Amniotic stem cell (primary cell): ENCODE results near the gene SUSD1.
"Not testable (repeated sequence)": the region's sequence is repeated elsewhere in the genome, so short reads cannot be mapped to it uniquely, and the experiment has no call there.

ENCODE experiments used
- DNase-seq: peaks from one replicate; lab custom pipeline; 2025; lab: John Stamatoyannopoulos, UW

Gene SUSD1

DNA sequence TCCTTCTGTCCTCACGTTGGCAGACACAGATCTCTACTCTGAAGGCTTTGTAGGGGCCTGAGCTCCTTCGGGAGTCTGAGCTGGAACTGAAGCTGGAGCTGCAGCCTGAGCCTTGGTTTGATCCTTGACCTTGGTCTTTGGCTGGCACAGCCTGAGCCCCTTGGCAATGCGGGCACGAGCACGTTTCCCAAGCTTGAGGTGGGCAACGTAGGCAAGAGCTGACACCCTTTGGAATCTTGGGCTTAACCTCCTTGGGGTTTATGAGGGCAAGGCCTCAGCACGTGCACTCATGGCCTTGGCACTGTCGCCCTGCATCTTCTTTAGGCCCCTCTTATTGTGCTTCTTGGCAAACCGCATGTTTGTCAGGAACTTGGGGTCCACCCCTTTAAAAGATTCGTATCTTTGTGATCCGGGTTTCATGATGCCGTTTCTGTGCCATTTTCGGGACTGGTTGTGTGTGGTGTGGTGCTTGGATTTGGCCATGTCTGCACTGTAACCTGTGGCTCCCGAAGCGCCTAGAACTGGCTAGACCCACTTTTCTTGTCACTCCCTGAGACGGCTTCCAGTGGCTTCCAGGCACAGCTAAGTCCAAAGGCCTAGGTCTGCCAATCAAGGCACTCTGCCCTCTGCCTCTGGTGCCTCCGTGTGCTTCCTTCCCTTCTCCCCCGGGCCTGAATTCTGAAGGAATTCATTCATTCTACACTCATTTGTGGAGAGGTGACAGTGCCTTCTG is 1.4 kb downstream of the SUSD1 start:
- DNase-seq, result no peak

DNA sequence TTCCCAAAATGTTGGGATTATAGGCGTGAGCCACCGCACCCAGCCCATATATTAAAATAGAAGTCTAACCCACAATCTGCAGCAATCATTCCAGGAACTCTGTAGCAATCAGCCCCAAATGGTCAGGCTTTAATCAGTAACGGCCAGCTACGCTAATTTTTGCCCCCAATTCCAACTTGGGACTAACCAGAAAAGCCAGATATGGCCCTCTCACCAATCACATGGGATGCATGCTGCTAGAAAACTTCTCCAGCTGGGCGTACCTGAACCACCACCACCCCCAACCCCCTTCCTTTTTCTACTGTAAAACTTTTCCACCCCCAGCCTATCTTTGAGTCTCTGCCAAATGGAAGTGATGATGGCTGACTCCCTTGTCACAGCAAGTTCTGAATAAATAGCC is 4.1 kb downstream of the SUSD1 start:
- DNase-seq, result no peak

DNA sequence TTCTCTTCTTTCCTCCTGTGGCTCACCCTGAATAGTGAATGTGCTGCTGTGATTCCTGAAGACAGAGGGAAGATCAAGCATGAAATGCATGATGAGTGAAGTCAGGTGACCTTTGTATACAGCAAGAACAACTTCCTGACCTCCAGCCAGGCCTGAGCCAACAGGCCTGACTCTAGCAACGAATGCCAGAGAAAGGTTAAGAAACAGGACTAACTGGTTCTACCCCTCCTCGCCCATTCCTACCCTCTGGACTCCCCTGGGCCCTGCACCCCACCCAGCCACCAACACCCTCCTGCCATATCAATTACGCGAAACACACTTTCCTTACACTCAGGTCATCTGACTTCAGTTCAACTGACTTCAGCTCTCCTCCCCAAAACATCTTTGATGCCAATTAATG is 4.9 kb downstream of the SUSD1 start:
- DNase-seq, result no peak

DNA sequence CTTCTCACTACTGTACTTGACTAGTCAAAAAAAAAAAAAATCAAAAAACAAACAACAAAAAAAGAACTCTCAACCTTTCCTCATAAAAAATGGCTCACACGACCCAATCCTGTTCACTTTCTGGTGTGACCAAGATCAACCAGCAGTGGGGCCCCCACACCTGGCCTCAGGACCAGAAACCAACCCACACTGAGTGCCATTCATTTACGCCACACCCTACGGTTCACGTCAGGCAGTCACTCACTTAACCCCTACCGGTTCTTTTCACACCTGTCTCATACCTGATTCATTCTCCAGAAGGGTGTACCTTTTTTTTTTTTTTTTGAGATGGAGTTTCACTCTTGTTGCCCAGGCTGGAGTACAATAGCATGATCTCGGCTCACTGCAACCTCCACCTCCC is 5.7 kb downstream of the SUSD1 start:
- DNase-seq, result no peak

DNA sequence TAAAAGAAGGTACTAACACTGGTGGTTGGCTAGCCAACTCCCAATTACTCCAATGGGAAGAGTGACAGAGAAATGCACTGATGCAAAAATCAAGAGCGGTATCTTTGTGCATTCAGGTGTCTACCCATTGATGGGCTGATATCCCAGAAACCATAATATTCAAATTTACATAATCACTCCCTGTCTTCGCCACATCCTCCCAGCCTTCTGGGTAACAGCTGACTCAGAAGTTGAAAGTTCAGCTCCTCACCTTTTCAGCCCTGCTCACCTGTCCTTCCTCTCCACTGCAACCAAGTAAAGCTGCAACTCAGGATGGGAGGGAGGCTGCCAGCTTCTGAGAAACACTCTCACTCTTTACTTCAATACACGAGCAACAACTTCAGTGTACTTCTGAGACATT is 6.9 kb downstream of the SUSD1 start:
- DNase-seq, result no peak

DNA sequence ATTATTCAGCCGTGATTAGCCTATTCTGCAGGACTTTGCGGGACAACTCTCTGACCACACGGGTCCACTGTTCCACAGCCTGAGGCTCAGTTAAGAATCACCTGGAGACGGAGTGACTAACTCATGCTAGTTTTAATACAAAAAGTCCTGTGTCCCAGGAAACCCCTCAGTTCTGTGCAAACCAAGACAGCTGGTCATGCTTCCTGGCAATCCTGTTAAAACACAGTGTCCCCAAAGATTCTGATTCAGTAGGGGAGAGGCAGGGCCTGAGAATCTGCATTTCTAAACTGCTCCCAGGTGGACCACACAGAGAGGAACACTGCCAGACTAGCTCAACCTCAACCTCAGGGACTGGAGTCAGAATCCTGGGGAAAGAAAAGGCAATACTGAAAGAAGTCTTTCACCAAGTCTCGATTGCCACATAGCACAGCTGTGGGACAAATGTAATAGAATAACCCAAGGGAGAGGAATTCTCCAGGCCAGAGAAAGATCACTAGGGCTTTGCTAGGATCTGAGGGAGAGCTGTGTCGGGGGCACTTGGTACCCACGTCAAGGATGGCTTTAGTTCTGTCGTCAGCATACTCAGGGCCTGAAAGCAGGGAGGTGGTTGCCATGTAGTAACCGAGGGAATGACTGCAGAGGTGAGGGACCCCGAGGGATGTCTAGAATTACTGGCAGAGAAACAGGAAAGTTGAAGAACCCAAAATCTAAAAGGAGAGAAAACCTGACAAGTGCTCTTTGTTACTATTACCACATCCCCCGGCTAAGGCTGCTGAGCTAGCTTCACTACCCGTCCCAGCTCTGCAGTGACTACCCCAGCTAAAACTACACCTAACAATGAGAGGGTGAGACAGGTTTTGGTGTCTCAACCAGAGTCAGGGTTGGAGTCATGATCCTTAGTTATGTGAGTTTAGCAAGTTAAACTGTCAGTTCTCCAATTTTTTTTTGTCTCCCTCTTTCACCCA is 8.6 kb downstream of the SUSD1 start:
- no peak for DNase-seq

DNA sequence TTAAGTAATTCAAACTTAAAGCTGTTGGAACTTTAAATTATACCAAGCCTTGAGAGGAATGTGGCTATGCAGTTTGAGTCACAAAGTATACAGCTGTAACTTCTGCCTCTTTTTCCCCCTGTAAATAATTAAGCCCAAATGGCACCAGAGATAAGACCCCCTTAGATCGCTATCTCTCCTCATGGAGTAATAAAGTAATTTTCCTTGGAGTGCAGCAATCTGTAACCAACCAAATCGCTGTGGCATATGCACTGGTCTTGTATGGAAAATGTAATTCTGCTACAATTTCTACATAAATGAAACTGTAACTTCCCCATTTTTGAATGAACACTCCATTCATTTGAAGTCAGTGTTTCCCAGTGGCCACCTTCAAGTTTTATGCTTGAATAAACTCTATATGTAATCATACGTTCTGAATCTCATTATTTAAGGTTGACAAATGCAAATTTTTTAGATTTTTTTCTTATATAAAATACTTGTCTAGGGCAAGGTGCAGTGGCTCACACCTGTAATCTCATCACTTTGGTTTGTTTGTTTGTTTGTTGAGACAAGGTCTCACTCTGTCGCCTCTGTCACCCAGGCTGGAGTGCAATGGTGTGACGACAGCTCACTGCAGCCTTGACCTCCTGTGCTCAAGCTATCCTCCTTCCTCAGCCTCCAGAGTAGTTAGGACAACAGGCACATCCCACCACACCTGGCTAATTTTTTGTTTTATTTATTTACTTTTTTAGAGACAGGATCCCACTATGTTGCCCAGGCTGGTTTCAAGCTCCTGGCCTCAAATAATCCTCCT is 12.3 kb downstream of the SUSD1 start:
- DNase-seq, result no peak

DNA sequence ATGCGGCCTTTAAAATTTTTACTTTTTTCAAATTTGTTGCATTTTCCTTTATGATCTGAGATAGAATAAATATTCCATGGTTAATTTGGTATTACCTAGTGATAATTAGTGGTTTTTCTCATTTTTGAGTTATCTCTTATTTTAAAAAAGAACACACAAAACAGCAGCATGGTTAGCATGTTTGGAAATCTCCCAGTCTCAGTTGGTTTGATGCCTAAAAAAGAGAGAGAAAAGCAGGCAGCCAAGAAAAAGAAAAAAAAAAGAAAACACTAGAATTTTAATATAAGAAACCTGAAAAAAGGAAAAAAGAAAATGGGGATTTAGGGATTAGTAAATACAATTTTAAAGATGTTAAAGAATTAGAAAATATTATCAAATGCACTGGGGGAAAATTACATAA is 15.3 kb downstream of the SUSD1 start:
- no peak for DNase-seq

DNA sequence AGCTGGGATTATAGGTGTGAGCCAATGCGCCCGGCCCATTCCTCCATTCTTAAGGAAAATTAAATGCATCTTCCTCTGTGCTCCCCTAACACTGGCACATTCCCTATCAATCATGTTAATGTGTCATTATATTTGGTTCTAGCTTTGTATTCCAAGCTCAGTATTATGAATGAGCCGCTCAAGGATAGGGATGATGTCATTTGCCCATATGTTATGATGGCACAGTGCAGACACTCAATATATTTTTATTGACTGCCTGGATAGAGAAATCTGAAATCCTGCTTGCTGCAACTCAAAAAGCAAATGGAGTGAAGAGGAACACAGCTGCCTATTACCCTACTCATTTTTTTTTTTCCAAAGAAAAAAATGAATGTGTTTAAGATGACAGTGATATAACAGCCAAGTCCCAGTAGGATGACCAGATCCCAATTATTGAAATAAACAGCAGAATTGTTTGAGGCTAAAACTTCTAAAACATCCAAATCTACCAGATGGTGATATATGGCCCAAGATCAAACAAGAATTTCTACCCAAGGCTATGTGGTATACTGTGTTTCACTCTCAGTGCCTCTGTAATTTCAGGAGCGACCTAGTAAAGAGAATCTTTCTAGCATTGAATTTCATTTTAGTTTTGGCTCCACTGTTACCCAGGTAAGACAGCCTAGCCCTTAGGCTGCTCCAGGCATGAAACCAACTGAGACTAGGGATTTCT is 16.3 kb downstream of the SUSD1 start:
- no peak for DNase-seq

DNA sequence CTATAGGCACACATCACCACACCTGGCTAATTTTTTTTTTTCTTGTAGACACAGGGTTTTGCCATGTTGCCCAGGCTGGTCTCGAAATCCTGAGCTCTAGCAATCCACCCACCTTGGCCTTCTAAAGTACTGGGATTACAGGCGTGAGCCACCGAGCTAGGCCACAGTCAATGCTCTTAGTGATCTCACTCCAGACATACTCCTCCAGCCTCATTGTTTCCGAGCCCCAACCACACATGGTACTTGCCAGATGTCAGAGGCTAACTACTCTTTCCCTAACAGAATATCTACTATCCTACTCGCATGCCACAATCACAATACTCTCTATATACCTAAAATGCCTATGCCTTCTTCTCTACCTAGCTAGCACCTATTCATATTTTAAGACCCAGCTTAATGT is 17.1 kb downstream of the SUSD1 start:
- DNase-seq, result no peak

DNA sequence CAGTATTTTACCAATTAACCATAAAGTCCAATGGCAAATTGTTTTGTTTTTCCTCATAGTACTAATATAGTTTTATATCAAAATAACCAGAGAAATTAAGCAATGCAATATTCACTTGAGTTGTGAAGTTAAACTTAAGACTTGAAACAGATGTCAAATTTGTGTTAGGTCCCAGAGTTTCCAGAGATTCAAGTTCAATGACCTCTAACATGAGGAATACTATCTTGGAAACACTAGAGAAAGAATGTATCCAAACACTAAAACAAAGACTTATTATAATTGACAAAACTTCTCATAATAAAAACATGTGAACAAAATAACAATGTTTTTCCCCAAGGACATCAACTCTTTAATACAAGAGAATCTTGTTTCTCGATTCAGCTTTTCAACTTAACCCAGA is 18.0 kb downstream of the SUSD1 start:
- no peak for DNase-seq

DNA sequence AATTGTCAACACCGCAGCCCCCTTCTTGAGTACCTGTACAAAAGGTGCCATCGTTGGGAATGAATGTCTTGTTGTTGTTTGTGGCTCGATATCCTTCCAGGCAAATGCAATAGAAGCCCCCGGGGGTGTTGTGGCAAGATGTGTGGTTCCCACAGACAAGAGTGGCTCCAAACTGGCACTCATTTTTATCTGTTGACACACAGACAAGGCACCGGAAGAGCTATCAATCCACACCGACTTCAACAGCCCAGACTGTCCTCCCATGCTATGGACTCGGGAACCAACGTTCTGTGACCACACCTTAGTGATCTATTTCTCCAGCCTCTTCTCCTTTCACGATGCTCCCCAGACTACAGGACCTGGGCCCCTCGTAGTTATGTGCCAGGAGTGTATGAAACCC is 25.9 kb downstream of the SUSD1 start:
- no peak for DNase-seq

DNA sequence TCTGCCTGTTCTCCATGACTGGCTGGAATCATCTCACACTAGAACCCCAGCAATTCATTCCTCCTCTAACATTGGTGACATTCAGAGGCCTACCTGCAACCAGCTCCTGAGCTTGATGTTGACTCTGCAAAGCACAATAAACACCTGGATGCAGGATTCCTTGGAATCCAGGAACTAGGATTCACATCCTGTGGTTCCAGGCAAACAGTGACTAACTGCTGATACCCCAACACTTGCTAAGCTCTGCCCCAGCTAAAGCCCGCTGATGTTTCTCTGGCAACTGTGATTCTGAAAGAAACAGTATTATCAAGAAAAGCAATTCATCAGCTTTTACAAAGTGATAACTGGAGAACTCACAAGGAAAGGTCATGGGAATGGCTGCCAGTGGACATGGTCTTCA is 29.2 kb downstream of the SUSD1 start:
- DNase-seq, result no peak

DNA sequence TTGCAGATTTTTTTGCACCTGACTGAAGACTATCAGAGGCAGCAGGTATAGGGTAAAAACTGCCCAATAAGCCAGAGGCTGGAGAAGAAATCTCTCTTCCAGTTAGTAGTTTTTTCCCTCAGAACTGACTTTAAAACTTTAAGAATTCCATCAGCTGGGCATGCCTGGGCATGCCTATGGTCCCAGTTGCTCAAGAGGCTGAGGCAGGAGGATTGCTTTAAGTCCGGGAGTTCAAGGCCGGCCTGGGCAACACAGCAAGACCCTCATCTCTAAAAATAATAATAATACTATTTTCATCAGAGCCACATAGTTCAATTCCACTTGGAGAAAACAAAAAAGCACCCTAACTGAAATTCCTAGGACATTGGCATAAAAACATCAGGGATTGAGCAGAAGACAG is 30.3 kb downstream of the SUSD1 start:
- DNase-seq, result no peak

DNA sequence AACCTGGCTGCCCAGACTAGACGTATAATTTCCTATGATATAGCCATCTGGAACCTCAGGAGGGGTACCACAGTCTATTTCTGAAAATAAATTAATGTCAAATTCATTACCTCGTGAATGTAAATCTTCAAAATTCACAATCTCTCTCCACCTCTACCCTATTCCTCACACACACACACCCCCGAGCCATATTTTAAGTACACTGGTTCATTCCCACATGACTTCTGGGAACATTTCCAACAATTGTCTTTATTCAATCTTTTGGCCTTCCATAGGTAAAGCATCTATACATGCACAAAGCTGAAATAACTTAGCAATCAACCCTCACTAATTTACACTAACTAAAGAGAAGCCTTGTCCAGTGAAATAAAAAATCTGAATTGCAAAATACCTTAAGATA is 32.7 kb downstream of the SUSD1 start:
- no peak for DNase-seq

DNA sequence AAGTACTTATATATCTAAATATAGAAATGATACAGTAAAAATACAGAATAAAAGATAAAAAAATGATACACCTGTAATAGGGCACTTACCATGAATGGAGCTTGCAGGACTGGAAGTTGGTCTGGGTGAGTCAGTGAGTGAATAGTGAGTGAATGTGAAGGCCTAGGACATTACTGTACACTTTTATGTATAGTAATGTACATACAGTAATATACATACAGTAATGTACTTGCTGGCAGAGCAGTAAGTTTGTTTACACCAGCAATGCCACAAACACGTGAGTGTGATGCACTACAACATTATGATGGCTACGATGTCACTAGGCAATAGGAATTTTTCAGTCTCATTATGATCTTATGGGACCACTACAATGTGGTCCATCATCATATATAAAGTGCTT is 34.2 kb downstream of the SUSD1 start:
- no peak for DNase-seq

DNA sequence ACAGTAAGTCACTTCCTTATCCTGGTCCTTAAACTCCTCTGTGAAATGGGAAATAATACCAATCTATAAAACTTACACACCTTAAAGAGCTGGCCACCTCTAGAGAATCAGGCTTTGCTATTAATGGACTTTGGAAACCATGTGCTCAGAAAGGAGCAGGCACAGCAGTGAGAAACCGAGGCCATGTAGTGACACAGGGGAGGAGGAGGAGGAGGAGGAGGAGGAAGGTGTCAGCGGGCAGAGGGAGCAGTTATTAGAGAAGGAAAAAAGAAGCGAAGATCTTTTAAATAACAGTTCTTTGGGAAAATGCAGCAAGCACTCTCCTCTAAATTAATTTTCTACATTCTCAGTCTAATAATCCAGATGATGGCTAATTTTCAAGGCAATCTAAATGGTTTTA is 38.0 kb downstream of the SUSD1 start:
- no peak for DNase-seq

DNA sequence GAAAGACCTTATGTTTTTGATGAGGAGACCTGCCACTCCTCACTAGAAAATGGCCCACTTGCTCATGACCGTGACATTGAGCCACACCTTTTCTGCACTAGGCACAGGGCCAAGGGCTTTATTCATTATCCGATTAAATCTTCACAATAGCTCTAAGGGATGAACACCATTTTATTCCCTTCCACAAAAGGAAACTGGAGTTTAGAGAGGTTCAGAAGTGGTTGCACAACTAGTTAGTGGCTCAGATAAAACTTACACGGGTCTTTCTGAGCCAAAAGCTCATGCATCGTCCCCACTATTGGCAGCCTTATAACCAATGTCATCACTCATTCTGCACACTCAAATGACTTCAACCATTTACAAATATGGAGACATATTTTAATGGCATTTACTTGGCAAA is 39.4 kb downstream of the SUSD1 start:
- DNase-seq, result no peak

DNA sequence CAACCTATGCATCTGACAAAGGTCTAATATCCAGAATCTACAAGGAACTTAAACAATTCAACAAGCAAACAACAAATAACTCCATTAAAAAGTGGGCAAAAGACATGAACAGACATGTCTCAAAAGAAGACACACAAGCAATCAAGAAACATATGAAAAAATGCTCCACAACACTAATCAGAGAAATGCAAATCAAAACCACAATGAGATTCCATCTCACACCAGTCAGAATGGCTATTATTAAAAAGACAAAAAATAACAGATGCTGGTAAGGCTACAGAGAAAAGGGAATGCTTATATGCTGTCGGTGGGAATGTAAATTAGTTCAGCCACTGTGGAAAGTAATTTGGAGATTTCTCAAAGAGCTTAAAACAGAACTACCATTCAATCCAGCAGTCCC is 41.3 kb downstream of the SUSD1 start:
- not testable (repeated sequence) for DNase-seq

DNA sequence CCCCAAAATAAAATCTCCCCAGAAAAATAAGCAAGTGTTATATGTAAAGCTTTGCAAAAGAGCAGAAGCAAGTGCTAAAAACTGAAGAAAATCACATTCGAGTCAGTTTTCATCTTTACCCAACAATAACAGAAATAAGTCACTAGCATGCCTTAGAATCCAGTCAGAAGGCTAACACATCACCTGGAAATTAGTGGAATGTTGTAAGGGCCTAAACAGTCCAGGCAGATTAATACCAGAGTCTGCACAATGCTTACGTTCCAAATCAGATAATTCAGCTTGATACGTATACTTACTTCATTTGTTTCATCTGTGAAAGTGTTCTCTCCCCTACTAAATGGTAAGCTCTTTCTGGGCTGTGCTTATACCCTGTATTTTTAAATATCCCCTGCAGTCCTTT is 42.7 kb downstream of the SUSD1 start:
- no peak for DNase-seq

DNA sequence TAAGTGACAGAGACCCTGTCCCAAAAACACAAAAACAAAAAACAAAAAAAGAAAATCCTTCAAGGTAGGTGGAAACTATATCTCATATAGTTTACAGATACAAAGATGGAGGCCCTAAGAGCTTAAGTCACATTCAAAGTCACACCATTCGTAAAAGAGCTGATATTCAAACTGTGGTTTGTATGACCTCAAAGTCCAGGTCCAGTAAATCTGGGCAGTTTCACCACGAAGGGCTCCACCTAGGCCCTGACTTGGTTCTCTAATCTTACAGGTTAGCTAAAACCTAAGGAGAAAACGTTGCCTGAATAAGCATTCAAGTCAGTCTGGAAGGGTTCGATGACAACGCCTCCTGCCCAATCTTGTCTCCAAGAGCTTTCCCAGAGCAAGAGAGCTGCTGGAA is 44.1 kb downstream of the SUSD1 start:
- no peak for DNase-seq

DNA sequence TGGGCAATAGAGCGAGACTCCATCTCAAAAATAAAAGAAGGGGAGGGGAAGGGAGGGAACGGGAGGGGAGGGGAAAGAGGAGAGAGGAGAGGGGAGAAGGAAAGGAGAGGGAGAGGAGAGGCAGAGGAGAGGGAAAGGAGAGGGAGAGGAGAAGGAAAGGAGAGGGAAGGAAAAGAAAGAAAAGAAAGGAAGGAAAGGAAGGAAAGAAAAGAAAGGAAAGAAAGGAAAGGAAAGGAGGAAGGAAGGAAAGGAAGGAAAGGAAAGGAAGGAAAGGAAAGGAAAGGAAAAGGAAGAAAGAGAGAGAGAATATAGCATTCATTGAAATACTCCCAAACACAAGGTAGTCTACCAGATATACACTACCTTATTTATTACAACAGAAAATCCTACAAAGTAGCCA is 44.8 kb downstream of the SUSD1 start:
- no peak for DNase-seq
